GM19099 (cell line): ENCODE measurements around the gene PRDM16.

Source experiments
- POLR2A ChIP-seq: IDR thresholded peaks from 3 replicates; pipeline ENCODE4 v1.6.1; 2011; ENCODE audit warnings: low read depth; ENCODE audit not compliant: insufficient read length; ENCODE audit errors: extremely low read depth

Gene PRDM16

DNA sequence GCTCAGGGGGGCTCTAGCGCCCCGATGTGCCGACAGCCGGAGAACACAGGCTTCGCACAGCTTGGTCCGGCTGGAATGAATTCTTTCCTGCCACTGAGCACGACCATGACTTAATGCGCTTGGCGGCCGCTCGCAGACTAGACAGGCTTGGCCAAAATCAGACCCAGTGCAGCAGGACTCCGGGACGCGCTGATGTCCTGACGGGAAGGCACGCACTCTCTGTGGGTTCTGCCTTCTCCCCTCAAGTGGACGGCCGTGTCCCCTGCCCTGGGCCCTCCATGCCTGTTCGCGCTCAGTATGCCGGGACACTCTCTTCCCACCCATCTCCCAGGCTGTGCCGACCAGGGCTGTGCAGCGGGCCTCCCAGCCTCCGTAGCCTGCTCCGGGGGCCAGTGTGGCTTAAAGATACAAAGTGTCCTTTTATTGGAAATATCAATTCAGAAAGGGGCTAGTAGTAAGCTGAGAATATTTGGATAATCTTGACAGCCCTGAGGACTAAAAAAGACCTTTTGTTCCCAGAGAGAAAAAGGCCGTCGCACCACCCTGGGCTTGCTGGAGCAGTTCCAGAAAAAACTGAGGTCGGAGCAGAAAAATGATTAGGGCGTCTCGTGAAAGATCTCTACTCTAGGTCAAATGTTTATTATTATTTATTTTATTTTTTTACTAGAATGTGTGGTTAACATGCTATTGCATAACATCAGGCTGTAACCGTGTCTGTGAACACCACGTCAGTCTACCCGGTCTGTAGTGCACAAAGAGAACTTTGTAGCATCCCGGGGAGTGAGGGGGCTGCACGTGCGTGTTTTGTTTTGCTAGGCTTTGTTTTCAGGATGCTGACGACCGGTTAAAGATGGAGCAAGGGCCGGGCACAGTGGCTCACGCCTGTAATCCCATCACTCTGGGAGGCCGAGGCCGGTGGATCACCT lies 297.4 kb downstream of the PRDM16 start:
- no peak for TF ChIP-seq POLR2A

DNA sequence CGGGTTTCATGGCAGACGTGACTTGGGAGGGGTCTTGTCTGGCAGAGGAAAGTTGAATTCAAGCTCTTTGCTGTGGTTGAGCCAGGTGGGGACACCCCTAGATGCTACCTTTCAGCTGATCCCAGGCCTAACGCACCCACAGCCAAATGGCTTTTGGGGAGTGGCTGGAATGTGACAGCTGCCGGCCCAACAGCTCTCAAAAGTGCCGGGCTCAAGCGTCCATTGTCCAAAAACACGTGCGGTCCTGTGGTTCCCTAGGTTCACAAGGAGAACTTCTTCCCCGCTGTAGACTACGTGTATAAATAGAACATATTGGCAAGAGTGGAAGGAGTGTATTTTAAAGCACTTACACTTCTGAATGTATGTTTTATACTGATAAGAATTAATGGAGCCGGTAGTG lies 298.4 kb downstream of the PRDM16 start:
- TF ChIP-seq POLR2A: no peak

DNA sequence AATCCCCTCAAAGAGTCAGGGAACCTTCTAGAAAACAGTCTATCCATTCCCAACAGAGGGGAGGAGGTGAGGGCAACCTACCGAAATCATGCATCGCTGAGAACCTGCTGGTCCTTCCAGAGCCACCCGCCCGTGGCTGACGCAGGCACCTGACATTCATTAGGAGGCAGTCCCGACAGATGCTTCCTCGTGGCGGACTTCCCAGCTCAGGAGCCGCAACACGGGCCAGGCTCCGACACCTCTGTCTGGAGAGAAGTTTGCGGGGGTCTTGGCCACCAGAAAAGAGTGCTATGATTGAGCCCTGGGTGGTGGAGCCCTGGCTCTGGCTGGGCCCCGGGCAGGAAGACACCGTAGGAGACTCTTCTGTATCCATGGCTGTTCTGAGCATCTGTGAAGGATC lies 299.1 kb downstream of the PRDM16 start:
- TF ChIP-seq POLR2A: no peak

DNA sequence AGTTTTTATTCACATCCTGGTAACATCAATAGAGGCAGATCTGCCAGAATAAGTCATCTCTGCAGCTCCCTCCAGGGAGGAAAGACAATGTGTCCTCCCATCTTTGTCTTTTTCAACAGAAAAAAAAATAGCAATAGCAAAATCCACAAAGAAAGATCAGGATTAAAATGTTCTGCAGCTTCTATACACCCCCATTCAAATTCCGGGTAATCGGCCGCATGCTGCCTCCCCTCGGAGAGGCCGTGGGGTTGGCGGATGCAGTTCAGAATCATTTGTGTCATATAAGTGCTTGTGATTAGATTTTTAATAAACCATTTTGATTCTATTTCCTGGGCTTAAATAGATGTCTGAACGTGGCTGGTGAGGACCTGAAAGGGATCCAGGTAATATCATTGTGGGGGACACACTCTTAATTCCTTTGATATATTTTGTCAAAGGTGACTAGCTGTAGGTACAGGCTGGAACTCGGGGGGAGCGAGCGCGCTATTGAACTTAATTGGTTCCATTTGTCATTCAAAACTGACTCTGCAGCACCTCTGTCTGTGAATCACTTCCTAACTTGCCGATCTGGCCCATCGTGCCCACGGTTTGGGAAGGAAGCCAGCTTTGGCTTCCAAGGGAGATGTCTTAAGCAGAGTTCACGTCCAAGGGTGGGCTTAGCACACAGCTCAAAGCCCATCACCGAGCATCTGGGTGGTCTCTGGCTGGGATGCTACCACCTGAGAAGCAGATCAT lies 299.9 kb downstream of the PRDM16 start:
- no peak for TF ChIP-seq POLR2A

DNA sequence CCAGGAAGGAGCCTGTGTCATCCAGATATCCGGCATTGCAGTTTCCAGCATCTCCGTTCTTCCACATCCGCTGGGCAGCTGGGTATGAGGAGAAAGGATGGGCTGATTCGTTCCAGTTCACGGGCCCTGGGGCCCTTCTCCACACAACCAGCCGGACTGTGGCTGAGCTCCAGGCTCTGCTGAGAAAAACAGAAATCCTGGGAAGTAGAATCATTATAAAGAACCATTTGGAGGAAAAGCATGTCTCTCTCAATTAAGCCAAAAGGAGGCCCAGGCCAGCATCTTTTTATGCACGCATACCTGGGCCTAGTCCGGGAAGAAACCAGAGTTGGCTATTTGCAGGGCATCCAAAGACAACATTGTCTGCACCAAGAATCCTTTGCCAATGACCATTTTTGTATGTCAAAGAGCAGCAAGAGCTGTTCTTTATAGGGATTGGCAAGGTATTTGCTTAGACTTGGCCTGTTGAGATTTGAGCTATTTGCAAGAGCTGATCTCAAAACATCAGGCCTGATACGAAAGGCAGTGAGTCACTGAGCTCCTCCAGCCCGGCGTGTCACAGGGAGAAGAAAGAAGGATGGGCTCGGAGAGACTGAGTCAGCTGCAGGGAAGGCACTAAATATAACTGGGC lies 300.6 kb downstream of the PRDM16 start:
- TF ChIP-seq POLR2A: no peak

DNA sequence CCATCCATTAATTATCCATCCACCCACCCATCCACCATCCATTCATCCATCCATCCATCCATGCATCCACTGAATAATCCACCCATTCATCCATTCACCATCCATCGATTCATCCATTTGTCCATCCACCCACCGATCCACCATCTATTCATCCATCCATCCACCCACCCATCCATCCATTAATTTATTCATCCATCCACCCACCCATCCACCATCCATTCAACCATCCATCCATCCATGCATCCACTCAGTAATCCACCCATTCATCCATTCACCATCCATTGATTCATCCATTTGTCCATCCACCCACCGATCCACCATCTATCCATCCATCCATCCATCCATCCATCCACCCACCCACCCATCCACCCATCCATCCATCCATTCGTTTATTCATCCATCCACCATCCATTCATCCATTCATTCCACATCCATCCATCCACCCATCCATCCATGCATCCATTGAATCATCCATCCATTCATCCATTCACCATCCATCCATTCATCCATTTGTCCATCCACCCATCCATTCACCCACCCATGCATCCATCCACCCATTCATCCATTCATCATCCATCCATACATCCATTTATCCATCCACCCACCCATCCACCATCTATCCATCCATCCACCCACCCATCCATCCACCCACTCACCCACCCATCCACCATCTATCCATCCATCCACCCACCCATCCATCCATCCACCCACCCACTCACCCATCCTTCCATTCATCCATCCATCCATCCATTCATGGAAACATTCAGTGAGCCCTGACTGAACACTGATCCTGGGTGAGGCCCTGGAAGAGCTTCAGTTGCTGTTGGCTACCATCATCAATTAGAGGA lies 302.1 kb downstream of the PRDM16 start:
- TF ChIP-seq POLR2A: no peak

DNA sequence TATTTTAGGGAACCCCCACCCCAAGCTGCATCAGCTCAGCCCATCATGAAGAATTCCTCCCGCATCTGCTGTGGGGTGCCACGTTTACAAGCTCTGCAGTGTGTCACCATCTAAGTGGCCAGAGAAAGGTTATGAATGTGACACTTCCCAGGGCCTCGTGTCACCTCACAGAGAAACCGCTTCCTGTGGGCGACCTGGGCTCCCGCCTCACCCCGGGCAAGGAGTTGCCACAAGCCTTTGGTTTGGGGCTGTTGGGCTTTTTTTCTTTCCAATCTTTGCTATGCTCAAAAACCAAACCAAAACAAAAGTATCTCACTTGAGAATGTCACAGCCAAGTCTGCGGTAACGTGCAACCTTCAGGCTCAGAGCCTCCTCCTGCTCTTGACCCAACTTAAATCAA lies 303.3 kb downstream of the PRDM16 start:
- TF ChIP-seq POLR2A: no peak

DNA sequence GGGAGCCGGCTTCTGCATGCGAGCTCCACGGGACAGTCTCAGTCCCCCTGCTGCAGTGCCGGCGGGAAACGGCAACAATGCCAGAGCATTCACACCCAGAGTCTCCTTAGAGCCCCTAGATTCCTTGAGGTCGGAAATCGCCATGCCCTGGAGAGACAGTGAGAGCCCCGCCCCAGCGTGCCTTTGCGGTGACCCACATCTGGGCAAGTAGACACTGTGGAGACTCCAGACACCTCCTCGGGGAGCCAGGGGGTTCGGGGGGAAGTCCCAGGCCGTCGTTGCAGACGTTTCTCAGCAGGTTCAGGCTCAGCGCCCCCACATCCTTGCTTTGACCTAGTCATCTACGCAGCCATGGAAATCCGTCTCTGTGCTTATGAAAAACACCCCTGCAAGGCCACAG lies 304.2 kb downstream of the PRDM16 start:
- TF ChIP-seq POLR2A: no peak

DNA sequence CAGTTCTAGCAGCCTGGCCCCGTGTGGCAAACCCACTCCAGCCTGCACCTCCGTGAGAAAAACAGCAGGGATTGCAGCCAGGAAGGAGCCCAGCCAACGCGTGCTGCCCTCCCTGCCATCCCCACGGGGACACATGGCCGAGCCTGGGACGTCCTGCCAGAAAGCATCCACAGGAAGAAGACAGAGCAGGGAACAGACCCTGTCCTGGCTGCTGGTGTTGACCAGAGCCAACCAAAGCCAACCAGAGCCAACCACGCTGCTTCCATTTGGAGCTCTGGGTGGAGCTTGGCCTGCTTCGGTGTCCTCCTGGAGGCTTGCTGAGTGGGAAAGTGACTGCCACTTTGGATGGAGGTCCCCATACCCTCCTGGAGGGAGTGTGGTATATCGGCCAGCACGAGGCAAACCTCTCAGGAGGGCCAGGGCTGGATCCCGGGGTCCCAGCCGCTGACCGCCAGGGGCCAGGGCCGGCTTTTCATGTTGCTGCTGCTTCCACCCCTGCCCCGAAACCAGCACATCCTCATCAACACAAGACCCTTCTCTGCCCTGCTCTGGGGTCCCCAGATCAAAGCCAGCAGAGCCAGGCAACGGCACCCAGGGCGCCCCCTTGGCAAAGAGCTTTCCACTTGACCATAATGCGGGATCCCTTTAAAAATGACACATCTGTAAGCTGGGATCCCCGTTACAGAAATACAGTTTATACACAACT lies 304.9 kb downstream of the PRDM16 start:
- no peak for TF ChIP-seq POLR2A

DNA sequence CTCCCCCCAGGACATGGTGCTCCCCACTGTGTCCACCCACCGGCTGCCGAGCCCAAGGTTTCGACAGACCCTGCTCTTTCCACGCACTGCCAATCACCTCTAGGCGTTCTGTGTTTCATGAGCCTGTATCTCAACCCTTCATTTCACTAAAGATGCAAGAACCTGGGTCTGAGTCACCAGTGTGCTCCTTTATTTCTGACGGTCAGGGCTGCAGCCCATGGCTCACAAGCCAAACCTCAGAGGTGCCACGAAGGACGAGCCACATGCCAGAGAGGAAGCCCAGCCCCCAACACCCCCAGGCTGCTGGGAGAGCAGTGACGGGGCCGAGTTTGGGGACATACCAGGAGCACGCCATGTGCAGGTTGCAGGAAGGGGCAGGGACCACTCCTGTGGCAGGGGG lies 306.2 kb downstream of the PRDM16 start:
- no peak for TF ChIP-seq POLR2A

DNA sequence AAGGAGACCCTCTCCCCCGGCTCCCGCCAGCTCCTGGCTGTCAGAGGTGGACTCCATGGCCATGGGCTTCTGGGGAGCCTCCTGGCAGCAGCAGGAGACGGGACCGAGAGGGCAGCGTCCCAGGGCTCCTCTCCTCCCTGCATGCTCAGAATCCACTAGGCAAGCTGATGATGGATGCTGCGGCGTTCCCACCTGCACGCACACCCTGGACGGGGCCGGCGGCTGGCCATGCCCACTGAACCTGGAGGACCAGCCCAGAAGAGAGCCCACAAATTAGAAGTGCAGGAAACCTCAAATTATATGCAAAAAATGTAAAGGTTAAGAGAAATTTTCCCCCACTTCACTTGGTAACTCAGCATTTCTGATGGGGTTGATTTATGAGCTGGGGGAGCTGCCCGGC lies 308.2 kb downstream of the PRDM16 start:
- no peak for TF ChIP-seq POLR2A

DNA sequence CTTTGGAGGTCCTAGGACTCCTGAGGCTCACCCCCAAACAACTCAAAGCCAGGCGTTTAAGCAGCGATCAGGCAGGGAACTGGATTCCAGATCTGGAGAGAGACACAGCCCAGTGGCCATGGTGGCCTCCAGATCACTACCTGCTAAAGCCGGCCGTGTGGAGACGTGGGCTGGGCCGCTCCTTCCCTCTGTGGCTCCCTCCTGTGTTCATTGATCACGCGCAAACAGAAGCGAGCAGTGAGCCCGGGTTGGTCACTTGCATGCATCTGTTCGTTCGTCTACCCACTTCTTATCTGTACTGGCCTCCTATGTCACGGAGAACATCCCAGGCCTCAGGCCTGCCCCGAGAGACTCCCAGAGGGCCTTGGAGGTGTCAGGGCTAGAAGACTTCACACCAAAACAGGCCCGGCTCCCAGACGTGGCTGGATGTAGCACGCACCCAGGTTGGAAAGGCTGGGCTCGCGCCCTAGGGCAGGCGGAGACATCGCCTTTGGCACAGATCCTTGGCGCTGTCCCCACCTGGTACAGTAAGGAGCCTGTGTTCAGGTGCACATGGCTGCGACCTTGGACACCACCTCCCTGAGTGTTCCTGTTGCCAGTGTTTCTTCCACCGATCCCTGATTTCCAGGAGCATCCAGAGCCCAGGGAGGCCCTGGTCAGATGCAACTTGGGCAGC lies 308.7 kb downstream of the PRDM16 start:
- TF ChIP-seq POLR2A: no peak

DNA sequence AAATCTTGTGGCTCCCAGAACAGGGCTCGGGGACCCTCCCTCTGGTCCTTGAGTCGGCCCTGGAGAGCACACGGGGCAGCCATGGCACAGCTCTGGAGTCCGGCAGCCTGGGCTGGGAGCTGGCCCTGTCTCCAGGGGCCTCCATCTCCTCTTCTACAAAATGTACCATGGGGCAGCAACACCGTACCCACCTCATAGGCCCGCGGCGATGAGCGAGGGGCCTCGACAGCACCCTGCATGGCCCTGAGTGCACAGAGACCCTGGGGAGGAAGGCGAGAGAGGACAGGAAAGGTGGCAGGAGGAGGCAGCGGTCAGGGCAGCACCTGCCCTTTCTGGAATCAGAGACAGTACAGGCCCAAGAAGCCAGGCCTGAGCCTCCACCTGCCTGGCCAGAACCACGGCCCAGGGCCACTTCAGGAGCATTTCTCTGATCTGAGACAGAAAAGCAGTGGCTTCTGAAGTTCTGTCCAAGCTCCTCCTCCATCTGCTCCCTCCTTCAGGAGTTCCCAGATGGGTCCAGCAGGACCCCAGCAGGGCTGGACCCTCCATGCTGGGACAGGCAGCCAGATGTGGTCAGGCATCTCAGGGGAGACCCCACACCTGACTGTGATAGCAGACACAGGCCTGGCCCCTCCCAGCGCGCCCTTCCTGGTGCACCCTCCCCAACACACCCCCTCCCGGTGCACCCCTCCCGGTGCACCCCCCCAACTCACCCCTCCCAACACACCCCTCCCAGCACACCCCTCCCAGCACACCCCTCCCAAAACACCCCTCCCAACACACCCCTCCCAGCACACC lies 309.6 kb downstream of the PRDM16 start:
- TF ChIP-seq POLR2A: no peak
